ENCODE measurements around the gene MFAP3L. TPM values are rescaled to one million over a fixed set of nuclear protein-coding genes. Genes with fewer than 3 reads are reported as not detected.

MFAP3L gene
- total RNA-seq, 1 experiment from 2014 or later: 6.8 TPM

DNA sequence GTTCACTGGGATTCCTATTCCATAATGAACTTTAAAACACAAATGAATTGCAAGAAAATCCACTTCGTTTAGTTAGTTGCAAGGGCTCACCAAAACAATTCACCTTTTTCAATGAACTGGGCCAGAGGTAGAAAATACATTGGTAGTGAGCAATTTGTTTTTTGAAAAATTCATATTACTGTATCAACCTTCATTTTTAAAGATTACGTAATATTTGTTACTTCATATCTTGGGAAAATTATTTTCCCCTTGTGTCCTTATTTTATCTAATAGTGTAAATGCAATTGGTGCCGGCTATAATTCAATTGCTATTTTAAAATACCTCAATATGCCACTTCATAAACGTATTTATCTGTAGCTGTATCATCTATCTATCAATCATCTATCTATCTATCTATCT lies 41.5 kb downstream of the MFAP3L start:
- Mint-ChIP-seq H3K4me1 (ENCODE audit: low read depth, unreplicated experiment) (peaks cover 15% of the 10 kb centered on the region), H3K36me3 (ENCODE audit: insufficient read depth, unreplicated experiment) (peaks cover 5% of the 10 kb centered on the region), H3K9me3 (ENCODE audit: low read depth, unreplicated experiment) (no peaks in the 10 kb centered on the region), H3K27me3 (ENCODE audit: unreplicated experiment) (no peaks in the 10 kb centered on the region), H3K4me3 (ENCODE audit: low read depth, unreplicated experiment) (no peak overlapping the region), H3K27ac (ENCODE audit: unreplicated experiment) (no peak overlapping the region)
- intact Hi-C loops (cut with micrococcal nuclease; ENCODE audit: unreplicated experiment): no loop called here
- DNase-seq: no peak
- TF ChIP-seq, protein P1, sequence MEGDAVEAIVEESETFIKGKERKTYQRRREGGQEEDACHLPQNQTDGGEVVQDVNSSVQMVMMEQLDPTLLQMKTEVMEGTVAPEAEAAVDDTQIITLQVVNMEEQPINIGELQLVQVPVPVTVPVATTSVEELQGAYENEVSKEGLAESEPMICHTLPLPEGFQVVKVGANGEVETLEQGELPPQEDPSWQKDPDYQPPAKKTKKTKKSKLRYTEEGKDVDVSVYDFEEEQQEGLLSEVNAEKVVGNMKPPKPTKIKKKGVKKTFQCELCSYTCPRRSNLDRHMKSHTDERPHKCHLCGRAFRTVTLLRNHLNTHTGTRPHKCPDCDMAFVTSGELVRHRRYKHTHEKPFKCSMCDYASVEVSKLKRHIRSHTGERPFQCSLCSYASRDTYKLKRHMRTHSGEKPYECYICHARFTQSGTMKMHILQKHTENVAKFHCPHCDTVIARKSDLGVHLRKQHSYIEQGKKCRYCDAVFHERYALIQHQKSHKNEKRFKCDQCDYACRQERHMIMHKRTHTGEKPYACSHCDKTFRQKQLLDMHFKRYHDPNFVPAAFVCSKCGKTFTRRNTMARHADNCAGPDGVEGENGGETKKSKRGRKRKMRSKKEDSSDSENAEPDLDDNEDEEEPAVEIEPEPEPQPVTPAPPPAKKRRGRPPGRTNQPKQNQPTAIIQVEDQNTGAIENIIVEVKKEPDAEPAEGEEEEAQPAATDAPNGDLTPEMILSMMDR (IDR thresholded peaks at IDR 0.05; ENCODE audit: unreplicated experiment): no peak
- no TSS peak for BruUV-seq (replicated peaks)
- CTCF ChIA-PET: no interaction called here

GRCh38 chr4:169984173-169984572 lies 42.0 kb downstream of the MFAP3L start:
- Mint-ChIP-seq H3K27me3 (ENCODE audit: unreplicated experiment) (no peaks in the 10 kb centered on the region), H3K4me1 (ENCODE audit: low read depth, unreplicated experiment) (peaks cover 15% of the 10 kb centered on the region), H3K27ac (ENCODE audit: unreplicated experiment) (no peak overlapping the region), H3K9me3 (ENCODE audit: low read depth, unreplicated experiment) (no peaks in the 10 kb centered on the region), H3K36me3 (ENCODE audit: insufficient read depth, unreplicated experiment) (peaks cover 5% of the 10 kb centered on the region), H3K4me3 (ENCODE audit: low read depth, unreplicated experiment) (no peak overlapping the region)
- no peak for DNase-seq
- BruUV-seq (replicated peaks): no TSS peak
- intact Hi-C loops (cut with micrococcal nuclease; ENCODE audit: unreplicated experiment): no loop called here
- CTCF ChIA-PET: no interaction called here
- TF ChIP-seq, protein P1 (IDR thresholded peaks at IDR 0.05; ENCODE audit: unreplicated experiment): no peak

- BruUV-seq (replicated peaks): no TSS peak
- Mint-ChIP-seq H3K36me3 (ENCODE audit: insufficient read depth, unreplicated experiment) (no peaks in the 10 kb centered on the region), H3K27me3 (ENCODE audit: unreplicated experiment) (no peaks in the 10 kb centered on the region), H3K4me3 (ENCODE audit: low read depth, unreplicated experiment) (no peak overlapping the region), H3K27ac (ENCODE audit: unreplicated experiment) (no peak overlapping the region), H3K9me3 (ENCODE audit: low read depth, unreplicated experiment) (no peaks in the 10 kb centered on the region), H3K4me1 (ENCODE audit: low read depth, unreplicated experiment) (no peaks in the 10 kb centered on the region)
- TF ChIP-seq, protein P1 (IDR thresholded peaks at IDR 0.05; ENCODE audit: unreplicated experiment): no peak
- DNase-seq: no peak
- CTCF ChIA-PET: no interaction called here
- intact Hi-C loops (cut with micrococcal nuclease; ENCODE audit: unreplicated experiment): no loop called here
Measured at GRCh38 chr4:169976951-169977350, 49.2 kb downstream of the MFAP3L start.

DNA sequence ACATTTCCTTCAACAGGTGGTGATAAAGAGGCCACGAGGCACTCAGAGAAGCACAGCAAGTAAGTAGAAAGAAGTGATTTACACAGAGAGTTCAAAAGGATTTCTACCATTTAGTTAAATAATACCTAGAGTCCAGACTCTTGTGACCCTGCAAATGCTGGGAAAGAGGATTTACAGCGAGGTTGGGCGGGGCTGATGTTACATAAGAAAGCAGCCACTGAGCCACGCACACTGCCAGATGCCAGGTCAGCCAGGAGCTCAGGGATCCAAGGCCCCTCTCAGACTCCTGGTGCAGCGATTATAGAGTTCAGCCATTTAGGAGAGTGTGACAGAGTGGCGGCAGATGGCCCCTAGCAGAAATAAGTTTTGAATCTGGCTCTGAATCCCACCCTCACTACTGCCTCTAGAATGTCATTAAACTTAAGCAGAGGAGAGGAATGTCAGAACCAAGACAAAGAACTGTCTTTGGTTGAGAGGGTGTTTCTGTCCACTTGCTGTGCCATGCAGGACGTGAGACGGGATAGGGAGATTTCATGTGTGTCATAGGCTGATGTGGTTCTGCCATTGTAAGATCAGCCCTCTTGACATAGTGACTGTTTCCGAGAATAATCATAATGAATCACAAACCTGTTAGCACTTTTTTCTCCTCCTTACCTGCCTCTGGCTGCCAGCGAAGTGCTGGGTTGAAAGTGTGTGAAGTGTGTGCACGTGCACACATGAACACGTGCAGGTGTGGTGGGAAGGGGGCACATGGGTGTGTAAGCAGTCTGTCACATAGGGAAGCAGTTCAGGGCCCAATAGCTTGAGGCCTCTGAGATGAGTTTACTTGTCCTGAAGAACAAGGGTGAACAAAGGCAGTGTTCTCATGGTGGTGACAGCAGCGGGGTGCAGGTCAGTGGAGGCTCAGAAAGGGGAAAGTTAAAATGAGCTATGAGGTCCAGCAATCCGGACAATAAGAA lies 50.1 kb downstream of the MFAP3L start:
- no peaks in the 10 kb centered on the region for H3K36me3 Mint-ChIP-seq (ENCODE audit: insufficient read depth, unreplicated experiment)
- H3K4me1 Mint-ChIP-seq (ENCODE audit: low read depth, unreplicated experiment): no peaks in the 10 kb centered on the region
- no peaks in the 10 kb centered on the region for H3K27me3 Mint-ChIP-seq (ENCODE audit: unreplicated experiment)
- CTCF ChIA-PET: interaction anchor here (0.5 kb wide), 1 partner anchor 114 kb away, joined by 3 read pairs; no protein-coding TSS in a partner anchor
- no peak overlapping the region for H3K4me3 Mint-ChIP-seq (ENCODE audit: low read depth, unreplicated experiment)
- DNase-seq: no peak
- intact Hi-C loops (cut with micrococcal nuclease; ENCODE audit: unreplicated experiment): no loop called here
- BruUV-seq (replicated peaks): no TSS peak
- no peaks in the 10 kb centered on the region for H3K9me3 Mint-ChIP-seq (ENCODE audit: low read depth, unreplicated experiment)
- H3K27ac Mint-ChIP-seq (ENCODE audit: unreplicated experiment): no peak overlapping the region
- TF ChIP-seq, protein P1 (IDR thresholded peaks at IDR 0.05; ENCODE audit: unreplicated experiment): no peak

All from Calu3 (cell line).